Measurements from ENCODE around the gene RAB23.

The RAB23 gene

GRCh38 chr6:57193177-57193576 lies 28.9 kb downstream of the RAB23 start:
- no peak for DNase-seq (ENCODE audit: low read depth)
- no peak overlapping the region for H3K4me3 ChIP-seq (ENCODE audit: low read depth, low read length)
- TF ChIP-seq CTCF (IDR thresholded peaks at IDR 0.05; ENCODE audit: low read depth, low read length, missing control alignments): no peak

- no peak for TF ChIP-seq CTCF (IDR thresholded peaks at IDR 0.05; ENCODE audit: low read depth, low read length, missing control alignments)
- no peak for DNase-seq (ENCODE audit: low read depth)
- no peak overlapping the region for H3K4me3 ChIP-seq (ENCODE audit: low read depth, low read length)
Observed at GRCh38 chr6:57190140-57190539, 32.0 kb downstream of the RAB23 start.

- TF ChIP-seq CTCF (IDR thresholded peaks at IDR 0.05; ENCODE audit: low read depth, low read length, missing control alignments): no peak
- DNase-seq (ENCODE audit: low read depth): no peak
- no peak overlapping the region for H3K4me3 ChIP-seq (ENCODE audit: low read depth, low read length)
Observed at GRCh38 chr6:57183336-57183735, 38.8 kb downstream of the RAB23 start.

GRCh38 chr6:57182017-57182432 lies 40.1 kb downstream of the RAB23 start:
- DNase-seq (ENCODE audit: low read depth): no peak

GRCh38 chr6:57180596-57180995 lies 41.5 kb downstream of the RAB23 start:
- no peak for DNase-seq (ENCODE audit: low read depth)
- H3K4me3 ChIP-seq (ENCODE audit: low read depth, low read length): no peak overlapping the region
- no peak for TF ChIP-seq CTCF (IDR thresholded peaks at IDR 0.05; ENCODE audit: low read depth, low read length, missing control alignments)

More at GRCh38 chr6:57182017-57182432, 40.1 kb downstream of the RAB23 start:
- TF ChIP-seq CTCF (IDR thresholded peaks at IDR 0.05; ENCODE audit: low read depth, low read length, missing control alignments): no peak
- H3K4me3 ChIP-seq (ENCODE audit: low read depth, low read length): no peak overlapping the region

- TF ChIP-seq CTCF (IDR thresholded peaks at IDR 0.05; ENCODE audit: low read depth, low read length, missing control alignments): no peak
- DNase-seq (ENCODE audit: low read depth): no peak
- H3K4me3 ChIP-seq (ENCODE audit: low read depth, low read length): no peak overlapping the region
Observed at GRCh38 chr6:57177545-57178265, 44.4 kb downstream of the RAB23 start.

- peak overlapping the region; percentile 78; the same call in 1 of the 2 replicates for H3K4me3 ChIP-seq (ENCODE audit: low read depth, low read length)
- DNase-seq (ENCODE audit: low read depth): no peak
- no peak for TF ChIP-seq CTCF (IDR thresholded peaks at IDR 0.05; ENCODE audit: low read depth, low read length, missing control alignments)
Observed at GRCh38 chr6:57174511-57174907, 47.6 kb downstream of the RAB23 start.
